Upper lobe of right lung (tissue), 1 donor: ENCODE measurements around the gene IGF2BP1. TPM values are rescaled to one million over a fixed set of nuclear protein-coding genes. Genes with fewer than 3 reads are reported as not detected.

Source experiments
- ATAC-seq: fragments of 200-7000 bp; cut with Tn5 transposase; one replicate; pipeline ENCODE4 v1.9.1; 2020; ENCODE audit warnings: mild to moderate bottlenecking, moderate library complexity
- DNase-seq: peaks from one replicate; pipeline ENCODE4 v3.0.0-alpha.2; 2020
- H3K27ac ChIP-seq: fragments of 200-600 bp; one replicate; pipeline ENCODE4 v1.8.0; 2022
- H3K27me3 ChIP-seq: fragments of 200-600 bp; one replicate; pipeline ENCODE4 v1.8.0; 2022; ENCODE audit warnings: mild to moderate bottlenecking
- H3K36me3 ChIP-seq: fragments of 200-600 bp; one replicate; pipeline ENCODE4 v1.8.0; 2022
- H3K4me1 ChIP-seq: fragments of 200-600 bp; one replicate; pipeline ENCODE4 v1.8.0; 2022
- H3K4me3 ChIP-seq: fragments of 200-600 bp; one replicate; pipeline ENCODE4 v1.8.0; 2022; ENCODE audit warnings: mild to moderate bottlenecking
- H3K9me3 ChIP-seq: fragments of 200-600 bp; one replicate; pipeline ENCODE4 v1.8.0; 2022
- intact Hi-C: fragments of 100-400 bp; cut with DNase I; formaldehyde crosslinking; loops from one replicate; pipeline ENCODE4 v1.11.0; 2022
- total RNA-seq: library from RNA; stranded (reverse); fragmentation: NEBNext Ultra II Directional; extraction: Animal tissue kit (Norgen Biotek cat#: 25700); gene quantifications from one replicate; pipeline ENCODE4 v1.2.1, GENCODE V29; 2021
- TF ChIP-seq, protein P1 (sequence below): fragments of 200-600 bp; IDR thresholded peaks from one replicate; pipeline ENCODE4 v1.8.0; 2022; ENCODE audit warnings: antibody characterized with exemption
- donor health status: DM: no; HTN: yes; CAD: no; lungs with severe emphysema.

Gene IGF2BP1
- total RNA-seq, 1 donor from 2014 or later: not detected

DNA sequence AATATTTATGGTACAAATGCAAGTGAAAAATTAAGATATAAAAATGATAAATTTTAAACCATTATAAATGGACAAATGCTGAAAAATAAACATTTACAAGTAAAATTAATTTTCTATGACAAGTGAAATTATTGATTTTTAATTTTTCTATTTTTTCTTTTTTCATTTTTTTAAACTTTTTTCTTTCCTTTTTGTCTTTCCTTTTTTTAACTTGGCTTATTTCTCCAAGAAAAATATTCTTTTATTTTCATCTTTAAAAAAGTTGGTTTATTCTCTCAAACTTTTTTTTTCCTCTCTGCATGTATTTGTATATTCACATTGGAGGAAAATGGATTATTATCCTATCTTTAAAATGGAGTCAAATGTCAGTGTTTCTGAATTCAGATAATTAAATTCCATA, 3.9 kb upstream of the IGF2BP1 start:
- H3K9me3 ChIP-seq: no peaks in the 10 kb centered on the region
- intact Hi-C loops: no loop called here

DNA sequence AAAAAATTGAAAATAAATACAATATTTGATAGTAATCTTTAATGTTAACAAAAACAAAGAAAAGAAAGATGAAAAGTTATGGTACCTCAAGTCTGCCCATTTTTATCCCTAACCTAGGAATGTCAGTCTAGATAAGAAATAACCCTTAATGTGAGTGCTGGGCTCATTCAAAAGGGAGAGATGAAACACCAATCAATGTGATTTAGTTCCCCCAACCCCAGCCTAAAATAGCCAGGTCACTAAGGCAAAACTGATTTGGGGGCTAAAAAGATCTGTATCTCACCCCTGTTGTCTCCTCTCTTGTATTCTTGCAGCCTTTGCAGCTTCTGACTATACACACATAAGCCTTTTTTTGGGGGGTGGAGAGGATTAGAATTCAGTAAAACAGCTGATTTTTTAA, 3.2 kb upstream of the IGF2BP1 start:
- H3K27me3 ChIP-seq: peaks cover 99% of the 10 kb centered on the region
- intact Hi-C loops: no loop called here

More for the DNA sequence above, 3.9 kb upstream of the IGF2BP1 start:
- peaks cover 10% of the 10 kb centered on the region for H3K4me1 ChIP-seq
- no peak for ATAC-seq
- H3K27me3 ChIP-seq: peaks cover 99% of the 10 kb centered on the region
- DNase-seq: no peak
- TF ChIP-seq, protein P1, sequence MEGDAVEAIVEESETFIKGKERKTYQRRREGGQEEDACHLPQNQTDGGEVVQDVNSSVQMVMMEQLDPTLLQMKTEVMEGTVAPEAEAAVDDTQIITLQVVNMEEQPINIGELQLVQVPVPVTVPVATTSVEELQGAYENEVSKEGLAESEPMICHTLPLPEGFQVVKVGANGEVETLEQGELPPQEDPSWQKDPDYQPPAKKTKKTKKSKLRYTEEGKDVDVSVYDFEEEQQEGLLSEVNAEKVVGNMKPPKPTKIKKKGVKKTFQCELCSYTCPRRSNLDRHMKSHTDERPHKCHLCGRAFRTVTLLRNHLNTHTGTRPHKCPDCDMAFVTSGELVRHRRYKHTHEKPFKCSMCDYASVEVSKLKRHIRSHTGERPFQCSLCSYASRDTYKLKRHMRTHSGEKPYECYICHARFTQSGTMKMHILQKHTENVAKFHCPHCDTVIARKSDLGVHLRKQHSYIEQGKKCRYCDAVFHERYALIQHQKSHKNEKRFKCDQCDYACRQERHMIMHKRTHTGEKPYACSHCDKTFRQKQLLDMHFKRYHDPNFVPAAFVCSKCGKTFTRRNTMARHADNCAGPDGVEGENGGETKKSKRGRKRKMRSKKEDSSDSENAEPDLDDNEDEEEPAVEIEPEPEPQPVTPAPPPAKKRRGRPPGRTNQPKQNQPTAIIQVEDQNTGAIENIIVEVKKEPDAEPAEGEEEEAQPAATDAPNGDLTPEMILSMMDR: no peak
- H3K27ac ChIP-seq: no peak overlapping the region
- H3K4me3 ChIP-seq: no peak overlapping the region
- H3K36me3 ChIP-seq: no peaks in the 10 kb centered on the region

DNA sequence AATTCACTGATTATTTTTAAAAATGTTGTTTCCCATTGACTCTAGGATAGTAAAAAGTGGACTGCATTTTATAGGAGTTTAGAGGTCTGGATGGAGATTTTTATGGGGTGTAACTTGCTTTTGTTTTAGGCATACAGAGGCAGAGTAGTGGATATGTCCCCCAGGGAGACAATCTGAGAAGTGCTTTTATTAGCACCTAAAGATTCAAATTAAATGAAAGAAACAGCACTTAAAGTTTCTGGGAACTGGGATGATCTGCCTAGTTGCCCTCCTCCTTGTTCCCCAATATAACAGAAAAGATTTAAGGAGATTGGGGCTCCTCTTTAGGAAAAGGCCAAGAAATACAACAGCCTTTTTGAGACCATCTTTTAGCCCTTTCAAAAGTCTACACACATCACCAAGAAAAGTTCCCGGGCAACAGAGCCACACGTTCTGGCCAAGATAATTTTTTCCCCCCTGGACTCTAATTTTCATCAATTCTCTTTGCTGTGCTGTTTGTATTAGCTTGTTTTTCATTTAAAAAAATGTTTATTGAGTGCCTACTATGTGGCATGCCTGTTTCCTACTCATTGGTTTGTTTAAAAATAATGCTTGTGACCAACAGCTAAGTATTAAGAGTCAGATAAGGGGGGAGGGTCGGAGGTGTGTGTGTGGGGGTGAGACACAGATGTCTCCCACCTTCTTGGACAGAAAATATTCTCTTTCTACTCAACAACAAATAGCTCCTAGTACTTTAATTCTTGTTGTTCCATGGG, 2.5 kb upstream of the IGF2BP1 start:
- ATAC-seq (no peak), DNase-seq (no peak)
- TF ChIP-seq, protein P1: no peak
- no peaks in the 10 kb centered on the region for H3K9me3 ChIP-seq
- H3K4me3 ChIP-seq: no peak overlapping the region
- H3K27me3 ChIP-seq: peaks cover 99% of the 10 kb centered on the region
- intact Hi-C loops: no loop called here
- H3K27ac ChIP-seq: no peak overlapping the region
- no peaks in the 10 kb centered on the region for H3K36me3 ChIP-seq
- peaks cover 10% of the 10 kb centered on the region for H3K4me1 ChIP-seq

More for the DNA sequence above, 3.2 kb upstream of the IGF2BP1 start:
- DNase-seq (no peak), ATAC-seq (no peak)
- peaks cover 10% of the 10 kb centered on the region for H3K4me1 ChIP-seq
- no peak overlapping the region for H3K4me3 ChIP-seq
- TF ChIP-seq, protein P1: no peak
- no peaks in the 10 kb centered on the region for H3K9me3 ChIP-seq
- H3K27ac ChIP-seq: no peak overlapping the region
- no peaks in the 10 kb centered on the region for H3K36me3 ChIP-seq

DNA sequence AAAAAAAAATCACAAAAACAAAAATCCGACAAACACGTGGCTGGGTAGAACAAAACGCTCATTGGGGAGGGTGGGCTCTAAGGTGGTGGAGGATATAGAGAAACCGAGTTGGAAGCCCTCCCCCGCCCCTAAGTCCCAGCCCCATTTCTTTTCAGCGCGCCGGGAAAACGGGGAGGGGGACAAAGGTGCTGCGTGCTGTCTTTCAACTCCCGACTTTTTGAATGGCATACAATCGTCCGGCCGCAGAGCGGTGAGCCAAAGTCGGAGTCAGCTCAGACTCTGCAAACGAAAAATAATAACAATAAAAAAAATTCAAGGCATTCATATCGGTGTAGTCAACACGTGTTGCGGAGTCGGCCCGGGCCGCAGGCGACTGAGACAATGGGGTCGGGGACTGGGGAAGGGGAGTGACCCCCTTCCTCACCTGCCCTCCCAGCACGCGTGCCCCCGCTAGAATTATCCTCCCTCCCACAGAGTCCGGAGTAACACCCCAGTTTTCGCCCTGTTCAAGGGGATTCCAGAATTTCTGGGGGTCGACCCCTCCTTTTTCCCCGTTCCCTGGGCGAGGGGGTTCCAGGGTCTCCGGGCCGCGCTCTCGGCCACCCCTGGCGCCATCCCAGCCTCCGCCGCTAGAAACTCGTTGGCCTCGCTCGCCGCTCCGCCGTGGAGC, 1.7 kb upstream of the IGF2BP1 start:
- intact Hi-C loops: no loop called here
- H3K4me3 ChIP-seq: no peak overlapping the region
- ATAC-seq: no peak

DNA sequence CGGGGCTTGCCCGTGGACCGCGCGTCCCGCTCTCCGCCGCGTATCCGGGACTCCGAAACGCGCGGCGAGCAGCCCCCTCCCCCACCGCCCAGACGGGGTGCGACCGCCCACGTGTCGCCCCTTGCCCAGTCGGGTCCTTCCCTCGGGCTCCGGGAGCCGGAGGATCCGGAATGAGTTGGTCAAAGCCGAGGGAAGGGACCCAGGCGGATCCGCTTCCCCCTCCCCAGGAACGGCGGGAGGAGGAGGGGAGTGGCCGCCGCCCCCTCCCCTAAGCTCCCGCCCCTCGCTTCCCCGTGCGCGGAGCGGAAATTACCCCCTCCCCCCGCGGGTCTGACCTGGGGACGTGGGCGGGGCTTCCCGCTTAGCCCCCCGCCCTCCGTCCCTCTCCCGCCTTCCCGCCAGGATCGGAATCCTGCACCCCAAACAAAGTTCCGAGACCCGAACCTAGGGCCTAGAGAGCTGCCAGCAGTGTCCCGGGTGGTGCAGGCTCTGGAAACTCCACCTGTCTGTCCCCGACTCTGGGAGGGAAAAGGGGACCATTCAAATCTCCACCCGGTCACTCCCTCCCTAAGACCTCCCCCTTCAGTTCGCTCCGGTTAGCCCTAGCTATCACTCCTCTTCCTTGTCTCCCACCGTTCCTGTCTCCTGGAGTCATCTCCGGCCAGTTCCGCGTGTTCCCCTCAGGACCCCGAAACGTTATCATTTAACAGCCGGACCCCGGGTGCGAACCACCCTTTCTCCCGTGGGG, 1.0 kb upstream of the IGF2BP1 start:
- H3K4me3 ChIP-seq: no peak overlapping the region
- no peaks in the 10 kb centered on the region for H3K36me3 ChIP-seq
- TF ChIP-seq, protein P1: no peak
- intact Hi-C loops: no loop called here
- no peak overlapping the region for H3K27ac ChIP-seq
- DNase-seq (no peak), ATAC-seq (no peak)
- peaks cover 97% of the 10 kb centered on the region for H3K27me3 ChIP-seq
- H3K9me3 ChIP-seq: no peaks in the 10 kb centered on the region
- peaks cover 10% of the 10 kb centered on the region for H3K4me1 ChIP-seq

More for the DNA sequence above, 1.7 kb upstream of the IGF2BP1 start:
- TF ChIP-seq, protein P1: no peak
- Histone ChIP-seq H3K4me1 (peaks cover 10% of the 10 kb centered on the region), H3K27ac (no peak overlapping the region), H3K27me3 (peaks cover 97% of the 10 kb centered on the region), H3K9me3 (no peaks in the 10 kb centered on the region), H3K36me3 (no peaks in the 10 kb centered on the region)
- DNase-seq: no peak
